SK-N-SH (cell line): ENCODE data around the gene CYP4F3. TPM values are rescaled to one million over a fixed set of nuclear protein-coding genes. Genes with fewer than 3 reads are reported as not detected.

Source experiments
- CTCF ChIA-PET: fragments of 300-600, 350-600 bp; formaldehyde crosslinking; extraction: SDS; loops from one replicate; lab custom pipeline; 2021; lab: Yijun Ruan, JAX
- POLR2A ChIA-PET: fragments of 350-600 bp; sonication (Branson Sonifier 250); formaldehyde crosslinking; extraction: SDS; loops from one replicate; lab custom pipeline; 2020; ENCODE audit warnings: antibody characterized with exemption, inconsistent platforms; lab: Yijun Ruan, JAX
- DNase-seq: peaks from one replicate; pipeline ENCODE4 v3.0.0; 2012
- H2AFZ ChIP-seq: fragments of 200-600 bp; sonication (generic); 2 replicates; pipeline ENCODE4 v1.8.1; 2016; ENCODE audit warnings: antibody characterized with exemption, mild to moderate bottlenecking, low read depth
- H3F3A ChIP-seq: fragments of 200-600 bp; sonication (generic); replicated peaks from 2 replicates; pipeline ENCODE3; 2016; ENCODE audit warnings: antibody characterized with exemption, mild to moderate bottlenecking; ENCODE audit not compliant: insufficient read depth
- H3K27ac ChIP-seq, 2 experiments: fragments of 200-500 bp in 1 of 2; fragments of 200-600 bp in 1 of 2; sonication (Bioruptor generic) in 1 of 2; sonication (generic), shearing (Covaris generic) in 1 of 2; 2 replicates each; pipeline versions ENCODE4 v1.5.1 to v1.6.1; 2014 to 2016; ENCODE audit warnings: low read depth in 2 of 2, inconsistent platforms in 1 of 2, low read length in 1 of 2, mild to moderate bottlenecking in 1 of 2, mixed read lengths in 1 of 2
- H3K27me3 ChIP-seq: fragments of 200-600 bp; sonication (generic), shearing (Covaris generic); 2 replicates; pipeline ENCODE4 v1.6.1; 2016; ENCODE audit warnings: mixed run types; ENCODE audit not compliant: insufficient read depth
- H3K36me3 ChIP-seq, 2 experiments: fragments of 200-500 bp in 1 of 2; fragments of 200-600 bp in 1 of 2; sonication (Bioruptor generic) in 1 of 2; sonication (generic) in 1 of 2; replicated peaks in 1 of 2; 2 replicates each; pipeline versions ENCODE3 to v1.5.1; 2014 to 2016; ENCODE audit warnings: low read length in 1 of 2, mild to moderate bottlenecking in 1 of 2; ENCODE audit not compliant: insufficient read depth in 2 of 2, control insufficient read depth in 1 of 2
- H3K4me1 ChIP-seq, 2 experiments: fragments of 200-500 bp in 1 of 2; fragments of 200-600 bp in 1 of 2; sonication (Bioruptor generic) in 1 of 2; sonication (generic), shearing (Covaris generic) in 1 of 2; 2 replicates each; pipeline versions ENCODE4 v1.5.1 to v1.6.1; 2014 to 2016; ENCODE audit warnings: low read depth in 1 of 2, low read length in 1 of 2, mixed run types in 1 of 2; ENCODE audit not compliant: insufficient read depth in 2 of 2, control insufficient read depth in 1 of 2
- H3K4me2 ChIP-seq: fragments of 200-600 bp; sonication (generic), shearing (Covaris generic); 2 replicates; pipeline ENCODE4 v1.6.1; 2017; ENCODE audit warnings: mixed run types
- H3K4me3 ChIP-seq, 2 experiments: fragments of 200-500 bp in 1 of 2; fragments of 200-600 bp in 1 of 2; sonication (Bioruptor generic) in 1 of 2; sonication (generic), shearing (Covaris generic) in 1 of 2; 2 replicates each; pipeline versions ENCODE4 v1.5.1 to v1.8.1; 2014 to 2016; ENCODE audit warnings: low read depth in 2 of 2, inconsistent platforms in 1 of 2, low read length in 1 of 2, mild to moderate bottlenecking in 1 of 2, mixed read lengths in 1 of 2, moderate library complexity in 1 of 2
- H3K79me2 ChIP-seq: fragments of 200-600 bp; sonication (generic); 2 replicates; pipeline ENCODE4 v1.8.1; 2017; ENCODE audit warnings: mild to moderate bottlenecking; ENCODE audit not compliant: insufficient read depth
- H3K9ac ChIP-seq: fragments of 200-600 bp; sonication (generic); 2 replicates; pipeline ENCODE4 v1.6.1; 2017; ENCODE audit warnings: mixed run types
- H3K9me2 ChIP-seq: fragments of 200-600 bp; sonication (generic); 2 replicates; pipeline ENCODE4 v1.6.1; 2017; ENCODE audit warnings: mixed run types
- H3K9me3 ChIP-seq: fragments of 200-600 bp; sonication (generic); 2 replicates; pipeline ENCODE4 v1.6.1; 2017; ENCODE audit warnings: mixed run types, mild to moderate bottlenecking, moderate library complexity
- H4K20me1 ChIP-seq: fragments of 200-600 bp; sonication (generic); 2 replicates; pipeline ENCODE4 v1.6.1; 2017; ENCODE audit warnings: mild to moderate bottlenecking, mixed run types; ENCODE audit not compliant: insufficient read depth
- CHD2 ChIP-seq: fragments of 150-350 bp; IDR thresholded peaks from 2 replicates; pipeline ENCODE4 v1.6.1; 2018; ENCODE audit warnings: low read length; ENCODE audit not compliant: partially characterized antibody
- ELF1 ChIP-seq: IDR thresholded peaks from 2 replicates; pipeline ENCODE4 v1.4.0; 2012
- EZH2phosphoT487 ChIP-seq: fragments of 200-600 bp; sonication (generic); IDR thresholded peaks from 2 replicates; pipeline ENCODE4 v1.6.1; 2017; ENCODE audit warnings: low read depth, mixed run types, mild to moderate bottlenecking, antibody characterized with exemption, moderate library complexity, borderline replicate concordance
- FOSL2 ChIP-seq: IDR thresholded peaks from 2 replicates; pipeline ENCODE4 v1.4.0; 2012; ENCODE audit warnings: low read depth, mild to moderate bottlenecking, moderate library complexity, borderline replicate concordance
- IRF3 ChIP-seq: fragments of 150-350 bp; IDR thresholded peaks from 2 replicates; pipeline ENCODE4 v1.6.1; 2016; ENCODE audit warnings: mild to moderate bottlenecking, low read depth, low read length
- JUND ChIP-seq: IDR thresholded peaks from 2 replicates; pipeline ENCODE4 v1.4.0; 2012
- MAX ChIP-seq: IDR thresholded peaks from 2 replicates; pipeline ENCODE4 v1.4.0; 2012; ENCODE audit warnings: low read depth
- NFIC ChIP-seq: IDR thresholded peaks from 2 replicates; pipeline ENCODE4 v1.4.0; 2012; ENCODE audit warnings: borderline replicate concordance
- POLR2AphosphoS5 ChIP-seq: IDR thresholded peaks from 2 replicates; pipeline ENCODE4 v1.6.1; 2012; ENCODE audit warnings: low read depth, low read length
- RXRA ChIP-seq: IDR thresholded peaks from 2 replicates; pipeline ENCODE4 v1.4.0; 2012; ENCODE audit warnings: low read depth, mild to moderate bottlenecking, borderline replicate concordance
- SIN3A ChIP-seq: IDR thresholded peaks from 2 replicates; pipeline ENCODE4 v1.6.1; 2012; ENCODE audit warnings: low read depth, mild to moderate bottlenecking, low read length, moderate library complexity, borderline replicate concordance
- SMC3 ChIP-seq: IDR thresholded peaks from 2 replicates; pipeline ENCODE4 v1.6.1; 2012; ENCODE audit warnings: low read depth, low read length, improper control_type of control experiment
- TAF1 ChIP-seq: IDR thresholded peaks from 2 replicates; pipeline ENCODE4 v1.6.1; 2012; ENCODE audit warnings: low read depth, mild to moderate bottlenecking, low read length, moderate library complexity, borderline replicate concordance
- TCF12 ChIP-seq: IDR thresholded peaks from 2 replicates; pipeline ENCODE4 v1.4.0; 2012
- ZBTB33 ChIP-seq: IDR thresholded peaks from 2 replicates; pipeline ENCODE4 v1.4.0; 2012; ENCODE audit warnings: low read depth, borderline replicate concordance
- WGBS: methylation state at CpG from one replicate; pipeline ENCODE4 v1.1.6; 2017; ENCODE audit warnings: low lambda C conversion rate; 5-methylcytosine and 5-hydroxymethylcytosine counted together
- polyA plus RNA-seq, 3 experiments: library from polyadenylated mRNA; depleted of rRNA; stranded (reverse); fragments of >200 nt; gene quantifications; 2 replicates each; pipeline ENCODE4 v1.2.3, GENCODE V29; 2012

The CYP4F3 gene
- polyA plus RNA-seq, 1 of the 3 experiments (the other 2 are of a cell fraction): 0.08 TPM

GRCh38 chr19:15666883-15667282, 26.2 kb downstream of the CYP4F3 start:
- 5% methylated on average over 4 of the region's 4 CpGs for WGBS
- no peaks in the 10 kb centered on the region for H3K9me3 ChIP-seq
- H3K4me2 ChIP-seq: no peak overlapping the region
- H3K4me1 ChIP-seq: no peaks in the 10 kb centered on the region
- H3K27ac ChIP-seq: no peak overlapping the region
- no peaks in the 10 kb centered on the region for H3K9me2 ChIP-seq
- ChIA-PET POLR2A (no interaction called here), CTCF (no interaction called here)
- H3K9ac ChIP-seq: no peak overlapping the region
- H3K36me3 ChIP-seq: no peaks in the 10 kb centered on the region
- no peaks in the 10 kb centered on the region for H3K79me2 ChIP-seq
- DNase-seq: no peak
- no peaks in the 10 kb centered on the region for H3F3A ChIP-seq
- H3K4me3 ChIP-seq: no peak overlapping the region
- H3K27me3 ChIP-seq: no peaks in the 10 kb centered on the region
- no peaks in the 10 kb centered on the region for H4K20me1 ChIP-seq
- no peak for TF ChIP-seq IRF3
- TF ChIP-seq ELF1: no peak
- no peak for TF ChIP-seq SMC3
- TF ChIP-seq RXRA: no peak
- no peak for TF ChIP-seq JUND
- no peak for TF ChIP-seq MAX
- TF ChIP-seq TCF12: no peak
- H2AFZ ChIP-seq: no peak overlapping the region

GRCh38 chr19:15669440-15669839, 28.7 kb downstream of the CYP4F3 start:
- no peak overlapping the region for H3K4me3 ChIP-seq
- DNase-seq: no peak
- no peaks in the 10 kb centered on the region for H3K79me2 ChIP-seq
- no peaks in the 10 kb centered on the region for H3K27me3 ChIP-seq
- 20% methylated on average over 2 of the region's 3 CpGs for WGBS
- H4K20me1 ChIP-seq: no peaks in the 10 kb centered on the region
- H3K27ac ChIP-seq: no peak overlapping the region
- CTCF ChIA-PET: no interaction called here
- no peak overlapping the region for H3K4me2 ChIP-seq
- H3F3A ChIP-seq: no peaks in the 10 kb centered on the region
- no peaks in the 10 kb centered on the region for H3K9me3 ChIP-seq
- H3K36me3 ChIP-seq: no peaks in the 10 kb centered on the region
- H2AFZ ChIP-seq: no peak overlapping the region
- POLR2A ChIA-PET: no interaction called here
- no peak for TF ChIP-seq ZBTB33
- H3K9me2 ChIP-seq: no peaks in the 10 kb centered on the region
- H3K9ac ChIP-seq: no peak overlapping the region
- no peaks in the 10 kb centered on the region for H3K4me1 ChIP-seq

- Histone ChIP-seq H2AFZ (no peak overlapping the region), H3K9me3 (no peaks in the 10 kb centered on the region), H3K4me2 (no peak overlapping the region), H3K27me3 (no peaks in the 10 kb centered on the region), H3F3A (no peaks in the 10 kb centered on the region), H3K36me3 (no peaks in the 10 kb centered on the region), H4K20me1 (no peaks in the 10 kb centered on the region), H3K9me2 (no peaks in the 10 kb centered on the region), H3K4me3 (no peak overlapping the region), H3K4me1 (no peaks in the 10 kb centered on the region), H3K9ac (no peak overlapping the region), H3K79me2 (no peaks in the 10 kb centered on the region), H3K27ac (no peak overlapping the region)
- ChIA-PET POLR2A (no interaction called here), CTCF (no interaction called here)
- WGBS: 18% methylated on average over 4 of the region's 4 CpGs
- no peak for DNase-seq
- no peak for TF ChIP-seq ELF1
- no peak for TF ChIP-seq MAX
- TF ChIP-seq IRF3: no peak
- no peak for TF ChIP-seq ZBTB33
- no peak for TF ChIP-seq POLR2AphosphoS5
- no peak for TF ChIP-seq RXRA
- no peak for TF ChIP-seq CHD2
- no peak for TF ChIP-seq TAF1
- TF ChIP-seq SIN3A: no peak
- no peak for TF ChIP-seq FOSL2
- no peak for TF ChIP-seq NFIC
- no peak for TF ChIP-seq EZH2phosphoT487
Observed at GRCh38 chr19:15669891-15670290, 29.2 kb downstream of the CYP4F3 start.
